K562 treated with DMSO at 1 percent for 4 hours (cell line): ENCODE measurements around the gene SPAG6. TPM values are rescaled to one million over a fixed set of nuclear protein-coding genes. Genes with fewer than 3 reads are reported as not detected.

Experiments used
- total RNA-seq: library from RNA; unstranded; fragments of 300-600 nt; gene quantifications from 2 replicates; pipeline ENCODE4 v1.2.3, GENCODE V29; 2022; ENCODE audit not compliant: insufficient read depth

The SPAG6 gene
- total RNA-seq = 6.1 and 9.8 TPM in 2 replicates

GRCh38 chr10:22345301-22346095 is at the start of gene SPAG6:
TSS of gene SPAG6 (plus strand) at chr10:22345496. CDS start at chr10:22345612, 116 bp downstream.

GRCh38 chr10:22316286-22317075 is 28.8 kb upstream of the SPAG6 start, which contains the start of gene COMMD3:
TSS of gene COMMD3 (plus strand) at chr10:22316388. CDS start at chr10:22316418, 30 bp downstream.

GRCh38 chr10:22320591-22321155 is 24.6 kb upstream of the SPAG6 start, which contains the start of gene BMI1:
TSS of gene BMI1 (plus strand) at chr10:22321099. CDS start at chr10:22326450, 5,351 bp downstream.

Other genes starting within 250 kb of the SPAG6 start
- not detected in 2 replicates for gene EBLN1, start 127.5 kb upstream of the SPAG6 start, total RNA-seq
- gene COMMD3, start 29.1 kb upstream of the SPAG6 start, total RNA-seq = 74.8 and 86.7 TPM in 2 replicates
- gene BMI1, start 24.4 kb upstream of the SPAG6 start, total RNA-seq = 34.6 and 45.2 TPM in 2 replicates